Lower leg skin (tissue), 3 donors: Measurements from ENCODE around the gene POLDIP2.

ENCODE experiments used
- CTCF ChIP-seq, 3 donors: fragments of 450-650 bp; IDR thresholded peaks; one replicate each; pipeline ENCODE4 v1.5.1; 2016; ENCODE audit warnings: antibody characterized with exemption in 3 of 3, mild to moderate bottlenecking in 3 of 3, moderate library complexity in 2 of 3
- POLR2A ChIP-seq, 2 donors: fragments of 450-650 bp; IDR thresholded peaks; one replicate each; pipeline ENCODE4 v1.6.1; 2016 to 2017; ENCODE audit warnings: antibody characterized with exemption in 2 of 2, mild to moderate bottlenecking in 1 of 2, moderate library complexity in 1 of 2

- TF ChIP-seq POLR2A (IDR thresholded peaks at IDR 0.05) (no peak), CTCF (IDR thresholded peaks at IDR 0.05) (no peak)
Observed at GRCh38 chr17:28405632-28406472, 48.5 kb upstream of the POLDIP2 start, which contains the start of gene SLC46A1.
